Glutamatergic neuron (in vitro differentiated cells): ENCODE results near the gene ZBTB7A. TPM values are rescaled to one million over a fixed set of nuclear protein-coding genes. Genes with fewer than 3 reads are reported as not detected.

ENCODE experiments used
- DNase-seq: peaks from one replicate; pipeline ENCODE4 v3.0.0; 2022
- H3K27ac Mint-ChIP-seq: one replicate; pipeline ENCODE4 v1.8.0; 2020; ENCODE audit warnings: mild to moderate bottlenecking, mixed read lengths, inconsistent platforms; ENCODE audit not compliant: unreplicated experiment
- H3K27me3 Mint-ChIP-seq: one replicate; pipeline ENCODE4 v1.8.0; 2020; ENCODE audit warnings: mild to moderate bottlenecking, moderate library complexity, mixed read lengths, inconsistent platforms; ENCODE audit not compliant: unreplicated experiment
- H3K36me3 Mint-ChIP-seq: one replicate; pipeline ENCODE4 v1.8.0; 2020; ENCODE audit warnings: mild to moderate bottlenecking, mixed read lengths, inconsistent platforms; ENCODE audit not compliant: unreplicated experiment
- H3K4me1 Mint-ChIP-seq: one replicate; pipeline ENCODE4 v1.8.0; 2020; ENCODE audit warnings: mild to moderate bottlenecking, low read depth, mixed read lengths, inconsistent platforms; ENCODE audit not compliant: unreplicated experiment
- H3K4me3 Mint-ChIP-seq: one replicate; pipeline ENCODE4 v1.8.0; 2020; ENCODE audit warnings: mild to moderate bottlenecking, mixed read lengths, inconsistent platforms; ENCODE audit not compliant: unreplicated experiment
- H3K9me3 Mint-ChIP-seq: one replicate; pipeline ENCODE4 v1.8.0; 2020; ENCODE audit warnings: mild to moderate bottlenecking, moderate library complexity, mixed read lengths, inconsistent platforms; ENCODE audit not compliant: unreplicated experiment
- CTCF ChIP-seq: fragments of 200-600 bp; sonication (generic); IDR thresholded peaks from one replicate; pipeline ENCODE4 v1.5.0; 2021; ENCODE audit not compliant: partially characterized antibody, unreplicated experiment
- total RNA-seq: library from RNA; stranded (reverse); fragmentation: NEBNext Ultra II Directional; extraction: Animal tissue kit (Norgen Biotek cat#: 25700); gene quantifications from one replicate; pipeline ENCODE4 v1.2.1, GENCODE V29; 2021; ENCODE audit not compliant: unreplicated experiment

The ZBTB7A gene
- total RNA-seq, 1 donor from 2014 or later, result 21.8 TPM

- Mint-ChIP-seq H3K36me3 (no peaks in the 10 kb centered on the region), H3K27ac (peak overlapping the region; percentile 68), H3K27me3 (peaks cover 3% of the 10 kb centered on the region), H3K9me3 (peaks cover 2% of the 10 kb centered on the region), H3K4me1 (peaks cover 15% of the 10 kb centered on the region), H3K4me3 (no peak overlapping the region)
- no peak for DNase-seq
- TF ChIP-seq CTCF, result no peak
These were observed 50.8 kb downstream of the ZBTB7A start for GRCh38 chr19:4015705-4016402.

GRCh38 chr19:4014541-4015491 lies 51.9 kb downstream of the ZBTB7A start:
- no peak overlapping the region for H3K4me3 Mint-ChIP-seq
- TF ChIP-seq CTCF, result no peak
- no peak for DNase-seq
- no peaks in the 10 kb centered on the region for H3K36me3 Mint-ChIP-seq
- H3K4me1 Mint-ChIP-seq, result peaks cover 12% of the 10 kb centered on the region
- peaks cover 6% of the 10 kb centered on the region for H3K27me3 Mint-ChIP-seq
- H3K9me3 Mint-ChIP-seq, result peaks cover 4% of the 10 kb centered on the region
- peak overlapping the region; percentile 68 for H3K27ac Mint-ChIP-seq

- H3K36me3 Mint-ChIP-seq, result no peaks in the 10 kb centered on the region
- no peak for TF ChIP-seq CTCF
- peaks cover 9% of the 10 kb centered on the region for H3K27me3 Mint-ChIP-seq
- peaks cover 18% of the 10 kb centered on the region for H3K4me1 Mint-ChIP-seq
- H3K4me3 Mint-ChIP-seq, result no peak overlapping the region
- no peak overlapping the region for H3K27ac Mint-ChIP-seq
- peaks cover 7% of the 10 kb centered on the region for H3K9me3 Mint-ChIP-seq
- no peak for DNase-seq
These were observed 52.7 kb downstream of the ZBTB7A start for GRCh38 chr19:4013886-4014540.

- no peak overlapping the region for H3K4me3 Mint-ChIP-seq
- no peak for DNase-seq
- no peak overlapping the region for H3K27ac Mint-ChIP-seq
- peaks cover 7% of the 10 kb centered on the region for H3K9me3 Mint-ChIP-seq
- peaks cover 15% of the 10 kb centered on the region for H3K27me3 Mint-ChIP-seq
- TF ChIP-seq CTCF, result no peak
- H3K4me1 Mint-ChIP-seq, result peaks cover 25% of the 10 kb centered on the region
- no peaks in the 10 kb centered on the region for H3K36me3 Mint-ChIP-seq
These were observed 53.6 kb downstream of the ZBTB7A start for GRCh38 chr19:4012975-4013634.
